B cell (primary cell): Measurements from ENCODE around the gene WDR45. TPM values are rescaled to one million over a fixed set of nuclear protein-coding genes. Genes with fewer than 3 reads are reported as not detected.

Source experiments
- ATAC-seq: fragments of 200-7000 bp; cut with Tn5 transposase; one replicate; pipeline ENCODE4 v1.10.0; 2021; ENCODE audit warnings: low read depth, mild to moderate bottlenecking, moderate number of reproducible peaks, moderate library complexity
- CTCF ChIA-PET: fragments of 350-600 bp; sonication (Branson Sonifier 250); formaldehyde crosslinking; loops from one replicate; lab custom pipeline; 2021; ENCODE audit warnings: antibody characterized with exemption, inconsistent platforms; lab: Charles Lee
- POLR2A ChIA-PET: fragments of 350-600 bp; sonication (Branson Sonifier 250); formaldehyde crosslinking; loops from one replicate; lab custom pipeline; 2021; ENCODE audit warnings: antibody characterized with exemption; lab: Charles Lee
- DNase-seq: peaks from one replicate; pipeline ENCODE4 v3.0.0; 2013
- H2AFZ ChIP-seq: 2 replicates; pipeline ENCODE4 v1.6.1; 2012; ENCODE audit warnings: mild to moderate bottlenecking, low read depth, low read length; ENCODE audit not compliant: insufficient read depth, poor library complexity, severe bottlenecking
- H3K27ac ChIP-seq, 2 donors: 1 replicate in 1 of 2; 2 replicates in 1 of 2; pipeline ENCODE4 v1.5.1; 2012 to 2013; ENCODE audit warnings: low read length in 2 of 2, mild to moderate bottlenecking in 2 of 2, moderate library complexity in 1 of 2
- H3K27me3 ChIP-seq, 4 experiments: fragments of 200-600 bp in 1 of 4; sonication (generic) in 1 of 4; replicated peaks in 1 of 4; 1 replicate in 2 of 4; 2 replicates in 2 of 4; pipeline versions ENCODE4 v1.6.1 to v1.7.0; 2013 to 2016; ENCODE audit warnings: low read length in 3 of 4, mild to moderate bottlenecking in 2 of 4, mixed read lengths in 1 of 4, moderate library complexity in 1 of 4; ENCODE audit not compliant: insufficient read depth in 4 of 4, control insufficient read depth in 3 of 4; ENCODE audit errors: control extremely low read depth in 1 of 4
- H3K36me3 ChIP-seq, 2 experiments: replicated peaks in 1 of 2; 1 replicate in 1 of 2; 2 replicates in 1 of 2; pipeline versions ENCODE4 v1.6.1 to v1.7.1; 2013; ENCODE audit warnings: low read length in 1 of 2; ENCODE audit not compliant: insufficient read depth in 2 of 2, control insufficient read depth in 1 of 2; ENCODE audit errors: control extremely low read depth in 1 of 2, extremely low read depth in 1 of 2
- H3K4me1 ChIP-seq, 2 donors: fragments of 200-600 bp in 1 of 2; sonication (generic) in 1 of 2; 1 replicate in 1 of 2; 2 replicates in 1 of 2; pipeline versions ENCODE4 v1.5.1 to v1.6.1; 2013 to 2017; ENCODE audit warnings: low read length in 2 of 2; ENCODE audit not compliant: control insufficient read depth in 2 of 2, insufficient read depth in 2 of 2
- H3K4me2 ChIP-seq: replicated peaks from 2 replicates; pipeline ENCODE3; 2012; ENCODE audit warnings: mild to moderate bottlenecking, low read depth, low read length; ENCODE audit not compliant: poor library complexity, severe bottlenecking
- H3K4me3 ChIP-seq, 5 experiments: fragments of 200-600 bp in 1 of 5; sonication (generic) in 1 of 5; 1 replicate in 3 of 5; 2 replicates in 2 of 5; pipeline versions ENCODE4 v1.5.1 to v1.7.0; 2011 to 2016; ENCODE audit warnings: low read length in 4 of 5, mild to moderate bottlenecking in 4 of 5, low read depth in 2 of 5, control low read depth in 1 of 5, moderate library complexity in 1 of 5; ENCODE audit not compliant: insufficient read depth in 1 of 5; ENCODE audit errors: control extremely low read depth in 1 of 5, extremely low read depth in 1 of 5
- H3K79me2 ChIP-seq: fragments of 200-600 bp; sonication (generic); one replicate; pipeline ENCODE4 v1.6.0; 2016; ENCODE audit warnings: low read length; ENCODE audit not compliant: control insufficient read depth, insufficient read depth
- H3K9ac ChIP-seq: fragments of 200-600 bp; sonication (generic); 2 replicates; pipeline ENCODE4 v1.6.1; 2017; ENCODE audit warnings: mild to moderate bottlenecking, low read length, moderate library complexity
- H3K9me3 ChIP-seq, 3 donors: one replicate each; pipeline versions ENCODE4 v1.6.1 to v1.7.1; 2013; ENCODE audit warnings: low read length in 2 of 3; ENCODE audit not compliant: control insufficient read depth in 2 of 3, insufficient read depth in 1 of 3; ENCODE audit errors: control extremely low read depth in 1 of 3
- H4K20me1 ChIP-seq: 2 replicates; pipeline ENCODE4 v1.6.0; 2012; ENCODE audit warnings: mild to moderate bottlenecking, low read length; ENCODE audit not compliant: insufficient read depth, control insufficient read depth, poor library complexity, severe bottlenecking
- H3K27ac Mint-ChIP-seq: one replicate; pipeline ENCODE4 v1.8.0; 2021; ENCODE audit warnings: mixed read lengths
- H3K27me3 Mint-ChIP-seq: one replicate; pipeline ENCODE4 v1.8.0; 2021; ENCODE audit warnings: mixed read lengths
- H3K4me1 Mint-ChIP-seq: one replicate; pipeline ENCODE4 v1.8.0; 2021; ENCODE audit warnings: mixed read lengths
- H3K4me3 Mint-ChIP-seq: one replicate; pipeline ENCODE4 v1.8.0; 2021; ENCODE audit warnings: mixed read lengths
- H3K9me3 Mint-ChIP-seq: one replicate; pipeline ENCODE4 v1.8.0; 2022; ENCODE audit warnings: mixed read lengths; ENCODE audit not compliant: insufficient read depth
- CTCF ChIP-seq: fragments of 200-600 bp; IDR thresholded peaks from one replicate; pipeline ENCODE4 v1.8.0; 2022; ENCODE audit warnings: antibody characterized with exemption, mild to moderate bottlenecking
- EZH2 ChIP-seq: IDR thresholded peaks from 2 replicates; pipeline ENCODE4 v1.6.1; 2012; ENCODE audit warnings: borderline replicate concordance, low read depth, mild to moderate bottlenecking, moderate library complexity, low read length; ENCODE audit not compliant: insufficient read depth, poor library complexity, severe bottlenecking
- WGBS: methylation state at CpG from one replicate; pipeline ENCODE4 v1.1.5; 2013; ENCODE audit warnings: missing lambda C conversion rate; ENCODE audit not compliant: insufficient coverage; 5-methylcytosine and 5-hydroxymethylcytosine counted together
- intact Hi-C: fragments of 100-400 bp; cut with micrococcal nuclease; formaldehyde crosslinking; loops from one replicate; pipeline ENCODE4 v1.10.0; 2022
- polyA plus RNA-seq: library from polyadenylated mRNA; depleted of rRNA; stranded (reverse); fragments of >200 nt; gene quantifications from 2 replicates; pipeline ENCODE4 v1.2.3, GENCODE V29; 2012
- total RNA-seq, 2 donors: library from RNA; stranded (reverse); fragments of 120-200 nt in 1 of 2; gene quantifications; 1 replicate in 1 of 2; 2 replicates in 1 of 2; pipeline versions ENCODE4 v1.2.3 to v1.2.4, GENCODE V29; 2013 to 2022

Gene WDR45
- total and polyA plus RNA-seq, 2 donors (not counting 1 experiment from before 2014, with no cell fraction given): 100 to 153 TPM

- Histone ChIP-seq H3K9ac (no peak overlapping the region), H4K20me1 (no peaks in the 10 kb centered on the region), H3K27ac (no peak overlapping the region), H3K36me3 (no peaks in the 10 kb centered on the region), H3K4me2 (no peak overlapping the region), H3K9me3 (no peaks in the 10 kb centered on the region), H3K79me2 (no peaks in the 10 kb centered on the region), H3K4me1 (peaks cover 3 to 13% of the 10 kb centered on the region in 2 donors), H3K27me3 (no peaks in the 10 kb centered on the region), H2AFZ (no peak overlapping the region), H3K4me3 (no peak overlapping the region)
- intact Hi-C loops: loop anchor here (10.0 kb wide), 1 partner anchor 209 kb away; the partner anchor contains the start of genes PQBP1 and TIMM17B
- Mint-ChIP-seq H3K9me3 (no peaks in the 10 kb centered on the region), H3K27me3 (no peaks in the 10 kb centered on the region), H3K4me3 (no peak overlapping the region), H3K4me1 (peaks cover 9% of the 10 kb centered on the region), H3K27ac (no peak overlapping the region)
- TF ChIP-seq CTCF (no peak), EZH2 (no peak)
- no peak for DNase-seq
- ATAC-seq: no peak
- no CpG with 5 or more reads among the region's 3 CpGs for WGBS
- POLR2A ChIA-PET: interaction anchor here (0.7 kb wide), 1 partner anchor 1151 kb away, joined by 3 read pairs; no protein-coding TSS in a partner anchor
- CTCF ChIA-PET: interaction anchor here (0.7 kb wide), 1 partner anchor 86 kb away, joined by 3 read pairs; no protein-coding TSS in a partner anchor
Observed at GRCh38 chrX:49103637-49104036, 23.9 kb upstream of the WDR45 start.

GRCh38 chrX:49102190-49102589 lies 22.5 kb upstream of the WDR45 start:
- DNase-seq: no peak
- H3K27ac ChIP-seq: no peak overlapping the region
- CTCF ChIA-PET: no interaction called here
- WGBS: 90% methylated on average over 2 of the region's 9 CpGs
- ATAC-seq: no peak
- no peak overlapping the region for H3K4me3 ChIP-seq
- Mint-ChIP-seq H3K27ac (no peak overlapping the region), H3K4me3 (peak overlapping the region; percentile 94), H3K4me1 (peaks cover 9% of the 10 kb centered on the region), H3K27me3 (no peaks in the 10 kb centered on the region), H3K9me3 (no peaks in the 10 kb centered on the region)
- no peak overlapping the region for H3K4me2 ChIP-seq
- no peaks in the 10 kb centered on the region for H3K36me3 ChIP-seq
- intact Hi-C loops: loop anchor here (10.0 kb wide), 1 partner anchor 207 kb away; the partner anchor contains the start of genes PQBP1 and TIMM17B
- no peak overlapping the region for H3K9ac ChIP-seq
- no peaks in the 10 kb centered on the region for H3K79me2 ChIP-seq
- TF ChIP-seq CTCF: no peak
- no peak for TF ChIP-seq EZH2
- POLR2A ChIA-PET: no interaction called here
- H3K27me3 ChIP-seq: no peaks in the 10 kb centered on the region
- no peaks in the 10 kb centered on the region for H3K9me3 ChIP-seq
- no peaks in the 10 kb centered on the region for H4K20me1 ChIP-seq
- no peak overlapping the region for H2AFZ ChIP-seq
- peaks cover 3 to 13% of the 10 kb centered on the region in 2 donors for H3K4me1 ChIP-seq
